Middle frontal gyrus (tissue), 1 donor: ENCODE data around the gene GRHL1.

ENCODE experiments used
- DNase-seq: peaks from one replicate; pipeline ENCODE4 v3.0.0-alpha.2; 2015; ENCODE audit warnings: low spot score; ENCODE audit errors: extremely low spot score

Gene GRHL1

DNA sequence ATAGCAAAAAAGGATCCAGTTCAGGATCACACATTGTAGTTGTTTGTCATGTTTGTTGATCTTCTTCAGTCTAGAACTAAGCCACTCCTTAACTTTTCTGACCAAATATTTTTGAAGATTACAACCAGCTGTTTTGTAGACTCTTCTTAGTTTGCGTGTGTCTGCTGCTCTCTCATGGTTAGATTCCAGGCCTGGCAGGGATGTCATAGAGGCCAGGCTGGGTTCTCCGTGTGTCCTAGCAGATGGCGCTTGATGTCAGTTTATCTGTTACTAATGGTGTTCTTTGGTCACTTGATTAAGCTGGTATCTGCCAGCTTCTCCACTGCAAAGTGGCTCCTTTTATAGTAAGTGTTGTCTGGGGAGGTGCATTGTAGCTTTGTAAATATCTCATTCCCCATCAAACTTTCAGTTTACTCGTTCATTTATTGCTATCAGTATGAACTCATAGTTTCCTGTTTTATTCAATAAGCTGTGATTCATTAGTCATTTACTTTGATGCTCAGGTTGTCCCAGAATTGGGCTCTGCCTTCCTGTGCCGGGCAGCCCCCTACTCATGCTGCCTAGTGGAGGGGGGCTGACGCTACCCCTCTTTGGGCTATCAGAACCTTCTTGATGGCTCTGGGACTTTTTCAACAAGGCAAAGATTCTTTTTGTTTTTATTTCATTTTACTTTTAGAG lies 42.1 kb downstream of the GRHL1 start:
- DNase-seq = no peak

DNA sequence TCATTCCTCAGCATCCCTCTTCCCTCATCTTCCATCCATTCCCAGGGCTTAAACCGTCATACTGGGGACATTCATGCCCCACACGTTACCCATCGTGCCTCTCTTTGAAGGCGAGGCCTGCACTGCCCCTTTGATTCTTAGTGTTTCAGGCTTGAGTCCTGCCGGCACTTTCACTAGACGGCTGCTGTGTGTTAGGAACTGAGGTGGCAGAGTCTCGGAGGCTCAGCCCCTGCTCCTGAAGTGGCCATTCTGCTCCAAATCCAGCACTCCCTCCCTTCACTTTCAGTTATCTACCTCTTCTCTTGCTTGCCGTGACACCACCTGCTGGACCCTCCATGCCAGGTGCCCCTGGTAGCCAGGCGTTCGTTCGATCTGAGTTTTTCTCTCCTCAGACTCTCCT lies 43.0 kb downstream of the GRHL1 start:
- DNase-seq = no peak

DNA sequence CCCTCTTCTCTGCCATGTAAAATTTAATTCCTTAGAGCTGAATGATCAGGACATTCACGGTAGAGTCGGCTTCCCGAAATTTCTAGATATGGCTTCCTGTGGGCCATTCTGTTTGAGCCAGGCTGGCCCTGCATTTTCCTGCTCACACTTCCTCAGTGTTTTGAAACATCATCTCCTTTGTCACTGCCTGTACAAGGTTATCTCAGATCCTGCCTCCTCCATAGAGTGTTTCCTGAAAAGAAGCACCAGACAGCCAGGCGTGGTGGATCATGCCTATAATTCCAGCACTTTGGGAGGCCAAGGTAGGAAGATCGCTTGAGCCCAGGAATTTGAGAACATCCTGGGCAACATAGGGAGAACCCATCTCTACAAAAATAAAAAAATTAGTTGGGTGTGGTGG lies 43.6 kb downstream of the GRHL1 start:
- no peak for DNase-seq

DNA sequence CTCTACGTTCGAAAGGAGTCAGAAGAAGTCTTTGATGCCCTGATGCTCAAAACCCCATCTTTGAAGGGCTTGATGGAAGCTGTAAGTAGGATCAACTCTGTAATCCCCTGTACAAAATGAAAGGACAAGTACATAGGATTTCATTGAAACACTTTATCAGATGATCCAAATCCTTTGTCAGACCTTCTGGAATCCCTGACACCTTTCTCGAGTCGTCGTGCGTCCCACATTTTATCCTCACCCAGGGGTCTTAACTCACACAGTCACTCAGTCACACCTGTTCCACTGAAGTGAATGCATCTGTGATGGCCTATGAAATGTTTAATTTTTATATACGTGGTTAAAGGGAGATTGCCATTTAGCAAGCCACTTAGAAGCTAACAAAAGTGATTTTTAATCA lies 44.8 kb downstream of the GRHL1 start:
- DNase-seq = no peak

DNA sequence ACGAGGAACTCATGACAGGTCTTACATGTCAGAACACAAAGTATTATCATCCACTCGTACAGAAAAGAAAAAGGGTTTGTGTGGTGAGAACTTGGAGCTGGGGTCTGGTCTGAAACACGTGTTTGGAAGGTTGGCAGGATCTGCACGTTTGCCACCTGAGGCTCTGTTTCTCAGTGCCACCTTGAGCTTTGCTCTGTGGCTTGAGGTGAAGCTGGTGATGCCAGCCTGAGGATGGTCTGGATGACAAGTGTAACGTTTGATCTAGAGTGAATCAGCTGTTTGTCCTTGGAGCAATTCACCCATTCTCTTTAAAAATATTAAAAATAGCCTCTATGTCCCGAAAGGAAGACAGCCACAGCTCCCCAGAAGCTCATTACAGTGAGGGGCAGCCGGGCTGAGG lies 46.4 kb downstream of the GRHL1 start:
- no peak for DNase-seq

DNA sequence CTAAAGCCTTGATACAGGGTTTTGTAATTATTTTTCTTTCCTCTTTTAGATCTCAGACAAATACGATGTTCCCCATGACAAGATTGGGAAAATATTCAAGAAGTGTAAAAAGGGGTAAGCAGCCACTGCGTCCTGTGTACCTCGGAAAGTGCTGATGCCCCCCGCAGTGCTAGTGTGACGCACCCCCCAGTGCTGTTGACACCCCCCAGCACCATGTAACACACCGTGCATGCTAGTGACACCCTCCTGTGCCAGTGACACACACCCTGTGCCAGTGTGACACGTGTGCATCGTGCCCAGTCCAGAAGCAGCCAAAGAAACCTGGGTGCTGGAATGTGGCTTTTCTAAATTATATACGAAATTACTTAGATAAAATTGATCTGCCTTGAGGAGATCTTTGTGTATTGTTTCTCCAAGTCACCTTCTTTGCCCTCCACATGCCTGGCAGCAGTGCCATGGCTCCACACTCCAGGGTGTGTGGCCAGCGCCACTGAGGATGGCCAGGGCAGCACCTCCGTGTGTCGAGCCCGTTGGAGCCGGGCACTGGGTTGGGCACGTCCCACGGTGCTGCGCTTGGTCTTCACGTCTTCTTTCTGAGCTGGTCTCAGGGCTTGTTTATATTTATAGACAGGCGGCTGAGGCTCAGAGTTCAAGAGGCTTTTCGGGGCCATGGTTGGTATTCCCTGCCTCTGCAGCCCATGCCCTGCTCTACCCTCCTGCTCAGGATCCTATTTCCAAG lies 47.6 kb downstream of the GRHL1 start:
- DNase-seq = no peak

DNA sequence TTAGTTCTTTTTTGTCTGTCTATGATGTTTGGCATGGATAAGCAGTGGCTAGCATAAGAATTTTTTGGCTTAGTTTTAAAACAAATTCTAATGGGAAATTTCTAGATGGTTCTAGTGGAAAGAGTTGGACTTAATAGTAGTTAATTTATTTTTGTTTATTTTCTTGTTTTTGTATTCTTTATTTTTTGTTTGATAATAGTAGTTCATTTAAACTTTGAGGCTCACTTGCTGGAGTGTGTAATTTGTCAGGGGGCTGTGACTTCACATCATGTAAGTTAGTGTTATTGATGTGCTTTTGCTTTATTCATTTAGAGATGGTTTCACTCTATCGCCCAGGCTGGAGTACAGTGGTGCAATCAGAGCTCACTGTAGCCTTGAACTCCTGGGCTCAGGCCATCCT lies 48.2 kb downstream of the GRHL1 start:
- DNase-seq = no peak

DNA sequence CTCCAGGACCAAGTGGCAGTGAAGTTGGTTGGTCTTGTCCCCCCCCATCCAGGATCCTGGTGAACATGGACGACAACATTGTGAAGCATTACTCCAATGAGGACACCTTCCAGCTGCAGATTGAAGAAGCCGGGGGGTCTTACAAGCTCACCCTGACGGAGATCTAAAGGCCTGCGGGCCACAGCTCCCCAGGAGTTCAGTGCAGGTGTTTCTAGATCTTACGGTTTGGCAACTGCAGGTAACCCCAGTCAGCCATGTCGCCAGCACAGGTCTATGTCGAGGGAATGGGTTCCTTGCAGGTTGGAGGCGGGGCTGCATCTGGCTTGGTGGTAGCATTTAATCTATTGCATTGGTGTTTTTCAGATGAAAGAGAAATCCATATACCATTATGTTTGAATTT lies 49.0 kb downstream of the GRHL1 start:
- DNase-seq = no peak

DNA sequence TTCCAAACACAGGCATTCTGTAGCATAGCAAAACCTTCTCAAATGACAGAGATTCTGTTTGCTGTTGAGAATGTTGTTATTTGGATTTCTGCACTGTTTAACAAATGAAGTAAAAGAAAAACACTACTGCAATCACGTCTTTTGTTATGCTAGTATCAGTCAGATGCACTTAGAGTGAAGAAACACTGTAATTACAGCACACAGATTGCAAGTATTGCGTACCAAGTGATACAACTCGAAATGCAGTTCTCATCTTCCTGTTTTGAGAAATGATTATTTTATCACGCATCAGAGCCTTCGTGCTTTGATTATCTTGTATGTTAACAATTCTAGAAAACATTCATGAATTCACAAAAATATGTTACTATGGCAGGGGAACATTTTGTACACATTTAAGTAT lies 50.1 kb downstream of the GRHL1 start:
- DNase-seq = no peak

DNA sequence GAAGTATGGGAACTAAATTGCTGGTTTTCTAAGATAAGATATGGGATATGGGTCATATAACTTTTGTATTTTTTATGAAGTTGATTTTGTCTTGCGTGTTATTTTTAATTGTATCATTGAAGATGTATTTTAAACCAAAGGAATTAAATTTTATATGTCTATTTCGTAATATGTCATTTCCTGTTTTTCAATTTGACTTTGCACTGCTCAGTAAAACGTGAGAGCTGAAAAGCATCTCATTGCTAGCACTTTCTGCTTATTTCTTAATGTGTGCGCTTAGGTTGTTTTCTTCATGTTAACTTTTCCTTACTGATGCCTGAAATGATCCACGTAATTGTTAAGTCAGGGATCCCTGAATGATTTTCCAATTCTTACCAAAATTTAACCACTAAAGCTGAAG lies 50.6 kb downstream of the GRHL1 start:
- DNase-seq = no peak

DNA sequence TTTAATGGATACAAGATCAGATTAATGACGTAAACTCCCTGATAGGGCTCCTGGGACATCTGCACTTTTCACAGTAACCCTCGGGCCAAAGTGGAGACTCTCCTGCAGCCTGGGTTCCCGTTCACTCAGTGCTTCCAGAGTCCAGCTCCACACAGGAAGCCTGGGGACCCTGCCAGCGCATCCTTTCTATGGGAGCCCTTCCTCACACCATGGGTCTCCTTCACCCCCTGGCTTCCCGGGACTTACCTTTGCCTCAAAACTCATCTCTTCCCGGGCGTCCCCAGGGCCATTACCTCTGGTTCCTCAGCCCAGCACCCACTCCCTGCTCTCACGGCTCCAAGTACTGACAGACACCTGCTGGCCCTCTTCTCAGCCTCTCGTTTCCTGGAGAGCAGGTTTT lies 51.2 kb downstream of the GRHL1 start:
- no peak for DNase-seq

DNA sequence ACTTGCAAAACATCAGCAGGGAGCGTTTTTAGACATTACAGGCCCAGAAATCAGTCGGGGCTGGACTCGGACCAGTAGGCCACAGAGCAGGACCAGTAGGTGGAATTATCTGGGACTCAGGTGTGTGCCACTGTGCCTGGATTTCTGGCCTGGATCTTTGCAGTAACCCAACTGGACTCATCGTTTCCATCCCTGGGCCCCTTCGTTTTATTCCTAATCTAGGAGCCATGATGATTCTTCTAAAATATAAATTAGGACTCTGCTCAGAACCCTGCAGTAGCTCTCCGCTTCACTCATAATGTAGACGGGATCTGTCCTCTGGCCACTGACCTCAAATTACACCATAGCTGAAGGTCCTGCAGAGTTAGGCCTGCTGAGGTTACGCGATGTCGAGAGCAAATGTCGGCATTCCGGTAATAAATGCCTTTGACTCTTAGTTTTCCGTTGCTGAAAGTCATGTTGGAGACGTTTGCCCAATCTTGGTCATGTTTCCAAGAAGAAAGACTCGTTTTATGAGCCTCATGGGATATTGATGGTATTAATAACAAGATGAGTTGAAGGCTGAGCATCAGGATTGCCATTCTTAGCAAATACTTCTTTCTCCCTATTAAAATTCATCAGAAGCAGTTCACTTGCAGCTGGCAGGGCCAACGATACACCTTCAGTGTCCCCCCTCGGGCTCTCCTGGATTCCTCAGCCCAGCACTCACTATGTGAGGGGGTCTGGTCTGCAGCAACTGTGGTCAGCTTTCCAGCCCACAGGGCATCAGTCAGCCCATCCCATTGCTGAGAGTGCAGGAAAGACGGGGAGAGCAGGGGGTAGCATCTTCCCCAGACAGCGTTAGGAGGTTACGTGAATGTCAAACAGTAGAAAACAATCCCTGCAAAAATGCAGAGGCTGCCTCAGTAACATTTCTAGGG lies 52.0 kb downstream of the GRHL1 start:
- DNase-seq = no peak

DNA sequence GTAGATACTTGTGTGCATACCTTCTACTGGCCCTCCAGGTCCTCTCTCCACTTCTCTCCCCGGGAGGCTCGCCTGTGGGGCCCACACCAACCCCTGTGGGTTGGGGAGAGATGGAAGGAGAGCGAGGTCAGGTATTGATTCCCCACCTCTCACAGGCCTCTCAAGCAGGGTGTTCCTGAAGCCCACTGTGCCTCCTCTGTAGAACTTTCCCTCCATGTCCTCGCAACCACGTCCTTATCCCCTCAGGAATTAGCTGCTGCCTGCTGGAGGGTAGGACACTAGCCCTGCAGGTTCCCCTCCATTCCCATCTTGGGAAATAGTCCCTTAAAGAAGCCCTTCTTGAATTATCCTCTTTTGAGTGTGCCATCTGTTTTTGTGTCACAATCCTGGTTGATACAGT lies 52.9 kb downstream of the GRHL1 start:
- no peak for DNase-seq

DNA sequence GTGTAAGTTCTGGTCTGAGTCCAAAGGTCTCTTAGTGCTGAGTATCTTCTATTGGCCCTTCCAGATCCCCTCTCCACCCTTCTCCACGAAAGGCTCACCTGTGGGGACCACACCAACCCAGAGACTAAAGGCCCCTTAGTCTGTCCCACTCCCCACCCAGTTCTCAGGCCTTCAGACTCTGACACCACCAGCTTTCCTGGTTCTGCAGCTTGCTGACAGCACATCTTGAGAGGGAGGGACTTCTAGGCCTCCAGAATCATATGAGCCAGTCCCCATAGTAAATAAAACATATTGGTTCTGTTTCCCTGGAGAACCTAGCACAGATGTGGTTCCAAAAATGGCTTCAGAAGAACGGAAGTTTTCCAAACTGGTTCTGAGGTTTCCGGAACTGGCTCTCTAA lies 53.3 kb downstream of the GRHL1 start:
- DNase-seq = no peak

DNA sequence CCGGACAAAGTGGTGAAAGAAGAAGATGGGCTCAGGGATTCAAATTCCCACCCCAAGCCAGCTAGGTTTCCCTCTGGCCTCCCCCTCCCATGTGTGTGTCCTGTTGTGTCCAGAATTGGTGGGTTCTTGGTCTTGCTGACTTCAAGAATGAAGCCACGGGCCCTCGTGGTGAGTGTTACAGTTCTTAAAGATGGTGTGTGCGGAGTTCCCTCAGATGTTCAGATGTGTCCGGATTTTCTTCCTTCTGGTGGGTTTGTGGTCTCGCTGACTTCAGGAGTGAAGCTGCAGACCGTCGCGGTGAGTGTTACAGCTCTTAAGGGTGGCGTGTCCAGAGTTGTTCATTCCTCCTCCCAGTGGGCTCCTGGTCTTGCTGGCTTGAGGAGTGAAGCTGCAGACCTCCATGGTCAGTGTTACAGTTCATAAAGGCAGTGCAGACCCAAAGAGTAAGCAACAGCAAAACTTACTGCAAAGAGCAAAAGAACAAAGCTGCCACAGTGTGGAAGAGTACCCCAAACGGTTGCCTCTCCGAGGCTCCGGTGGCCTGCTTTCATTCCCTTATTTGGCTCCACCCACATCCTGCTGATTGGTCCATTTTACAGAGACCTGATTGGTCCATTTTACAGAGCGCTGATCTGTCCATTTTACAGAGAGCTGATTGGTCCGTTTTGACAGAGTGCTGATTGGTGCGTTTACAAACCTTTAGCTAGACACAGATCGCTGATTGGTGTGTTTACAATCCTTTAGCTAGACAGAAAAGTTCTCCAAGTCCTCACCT lies 54.2 kb downstream of the GRHL1 start:
- DNase-seq = no peak

DNA sequence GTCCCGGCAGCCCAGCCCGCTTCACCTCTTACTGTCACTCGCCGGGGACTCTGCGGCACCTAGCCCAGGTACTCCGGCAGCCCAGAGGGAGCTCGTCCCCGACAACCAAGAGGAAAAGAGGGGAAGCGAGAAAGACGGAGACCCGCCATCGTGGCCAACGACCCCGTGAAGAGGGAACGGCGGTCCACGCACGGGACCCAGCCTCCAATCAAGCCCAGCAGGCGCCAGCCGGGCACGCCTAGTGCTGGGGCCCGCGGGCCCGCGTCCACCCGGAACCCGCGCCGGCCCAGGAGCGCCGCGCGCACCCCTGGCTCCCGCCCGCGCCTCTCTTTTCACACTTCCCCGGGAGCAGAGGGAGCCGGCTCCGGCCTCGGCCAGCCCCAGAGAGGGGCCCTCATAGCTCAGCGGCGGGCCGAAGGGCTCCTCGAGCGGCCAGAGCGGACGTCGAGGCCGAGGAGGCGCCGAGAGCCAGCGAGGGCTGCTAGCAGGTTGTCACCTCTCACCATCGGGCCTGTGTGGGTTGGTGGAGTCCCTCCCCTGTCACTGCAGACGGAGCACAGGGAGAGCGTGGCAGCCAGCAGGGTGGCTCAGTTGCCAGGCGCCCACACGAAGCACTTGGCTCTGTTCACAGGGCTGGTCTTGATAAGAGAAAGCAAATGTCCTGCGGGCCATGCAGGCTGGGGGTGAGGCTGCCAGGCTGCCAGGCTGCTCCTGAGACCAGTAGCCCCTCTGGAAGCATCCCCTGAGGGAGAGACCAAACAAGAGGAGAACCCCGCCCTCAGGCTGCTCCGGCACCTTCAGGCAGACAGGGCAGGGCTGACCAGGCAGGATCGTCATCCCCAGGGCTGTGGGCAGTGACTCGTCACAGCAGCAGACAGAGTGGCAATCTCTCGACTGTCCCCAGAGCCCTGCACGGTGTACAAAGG lies 55.0 kb downstream of the GRHL1 start:
- no peak for DNase-seq

DNA sequence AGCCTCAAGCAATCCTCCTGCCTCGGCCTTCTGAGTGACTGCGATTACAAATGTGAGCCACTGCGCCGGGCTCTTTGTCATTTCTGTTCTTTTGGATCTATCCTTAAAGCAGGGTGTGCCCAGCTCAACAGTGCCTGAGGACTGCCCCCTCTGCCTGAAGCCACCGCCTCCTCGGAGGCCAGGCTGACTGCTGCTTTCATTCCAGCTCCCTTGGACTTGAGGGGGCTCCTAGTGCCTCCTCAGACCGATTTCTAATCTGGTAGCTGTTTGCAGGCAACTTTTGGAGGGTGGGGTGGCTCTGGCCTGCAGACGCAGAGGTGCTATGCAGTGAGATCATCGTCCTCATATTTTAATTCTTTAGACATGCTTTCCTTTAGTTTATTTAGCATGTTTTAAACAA lies 55.9 kb downstream of the GRHL1 start:
- no peak for DNase-seq

DNA sequence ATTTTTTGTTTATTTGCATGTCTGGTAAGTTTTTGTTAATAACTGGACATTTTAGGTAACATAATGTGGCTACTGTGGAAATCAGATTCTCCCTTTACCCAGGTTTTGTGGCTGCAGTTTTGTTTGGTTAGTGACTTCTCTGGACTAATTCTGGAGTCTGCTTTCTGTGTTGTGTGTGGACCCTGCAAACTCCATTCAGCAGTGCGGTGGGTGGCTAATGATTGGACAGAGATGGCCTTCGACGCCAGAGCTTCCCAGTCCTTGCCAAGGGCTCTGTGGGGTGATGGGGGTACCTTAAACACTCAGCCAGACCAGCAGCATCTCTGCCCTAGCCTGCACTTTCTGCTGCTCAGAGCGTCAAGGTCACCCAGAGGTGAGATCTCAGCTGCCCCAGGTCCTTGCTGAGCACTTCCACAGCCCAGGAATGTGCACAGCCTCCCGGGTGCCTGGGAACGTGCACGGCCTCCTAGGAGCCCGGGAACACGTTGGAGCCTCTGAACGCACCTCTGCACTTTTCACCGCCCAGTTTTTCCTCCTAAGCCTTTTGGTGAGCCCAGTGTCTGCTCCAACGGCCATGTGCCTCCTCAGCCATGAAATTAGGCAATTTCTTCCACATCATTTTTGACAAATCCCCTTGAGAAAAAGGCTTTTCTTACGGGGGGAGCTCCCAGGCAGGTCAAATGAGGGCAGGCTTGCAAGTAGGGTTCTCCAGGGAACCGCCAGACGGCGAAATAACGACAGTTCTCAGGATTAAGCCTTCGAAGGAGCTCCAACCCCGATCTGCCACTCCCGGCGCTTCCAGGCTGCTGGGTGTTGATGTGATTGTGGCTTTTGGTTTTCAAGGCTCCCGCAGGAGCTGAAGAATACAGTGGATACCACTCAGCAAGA lies 56.7 kb downstream of the GRHL1 start:
- no peak for DNase-seq

DNA sequence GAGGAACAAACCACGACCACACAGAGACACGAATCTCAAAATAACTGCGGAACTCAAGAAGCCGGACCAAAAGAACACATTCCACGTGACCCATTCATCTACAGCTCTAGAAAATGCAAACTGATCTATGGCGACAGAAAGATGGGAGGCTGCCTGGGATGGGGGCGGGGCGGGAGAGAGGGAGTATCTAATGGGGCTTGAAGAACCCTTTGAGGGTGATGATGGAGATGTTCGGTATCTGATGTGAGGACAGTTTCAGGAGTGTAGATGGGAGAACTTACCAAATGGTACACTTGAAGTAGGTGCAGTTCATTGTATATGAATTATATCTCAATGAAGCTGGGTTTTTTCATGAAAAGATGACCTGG lies 57.3 kb downstream of the GRHL1 start:
- no peak for DNase-seq
